ENCODE measurements around the gene HNF1B.

Gene HNF1B

DNA sequence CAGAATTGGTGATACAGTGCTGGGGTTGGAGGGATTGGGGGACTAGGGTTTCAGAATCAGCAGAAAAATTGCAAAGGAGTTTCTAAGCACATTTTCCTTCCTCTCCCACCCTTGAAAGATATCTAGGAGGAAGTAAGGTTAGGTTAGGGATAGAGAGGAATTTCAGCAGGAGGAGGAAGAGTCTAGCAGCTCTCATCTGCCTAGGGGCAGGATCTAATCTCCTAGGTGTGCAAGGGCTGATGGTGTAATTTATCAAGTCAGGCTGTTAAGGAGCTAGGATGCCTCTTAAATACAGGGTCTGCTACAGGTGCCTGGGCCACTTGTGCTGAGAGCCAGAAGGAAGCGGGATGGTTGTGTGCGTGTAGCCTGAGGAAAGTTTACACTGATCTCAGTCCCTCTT lies 1.8 kb upstream of the HNF1B start:
- Mint-ChIP-seq H3K9me3 (no peaks in the 10 kb centered on the region), H3K36me3 (no peaks in the 10 kb centered on the region), H3K4me3 (no peak overlapping the region), H3K4me1 (peaks cover 22% of the 10 kb centered on the region), H3K27ac (no peak overlapping the region)
- ATAC-seq = no peak
- no peak for DNase-seq (ENCODE audit: low spot score in 2 of 2)

DNA sequence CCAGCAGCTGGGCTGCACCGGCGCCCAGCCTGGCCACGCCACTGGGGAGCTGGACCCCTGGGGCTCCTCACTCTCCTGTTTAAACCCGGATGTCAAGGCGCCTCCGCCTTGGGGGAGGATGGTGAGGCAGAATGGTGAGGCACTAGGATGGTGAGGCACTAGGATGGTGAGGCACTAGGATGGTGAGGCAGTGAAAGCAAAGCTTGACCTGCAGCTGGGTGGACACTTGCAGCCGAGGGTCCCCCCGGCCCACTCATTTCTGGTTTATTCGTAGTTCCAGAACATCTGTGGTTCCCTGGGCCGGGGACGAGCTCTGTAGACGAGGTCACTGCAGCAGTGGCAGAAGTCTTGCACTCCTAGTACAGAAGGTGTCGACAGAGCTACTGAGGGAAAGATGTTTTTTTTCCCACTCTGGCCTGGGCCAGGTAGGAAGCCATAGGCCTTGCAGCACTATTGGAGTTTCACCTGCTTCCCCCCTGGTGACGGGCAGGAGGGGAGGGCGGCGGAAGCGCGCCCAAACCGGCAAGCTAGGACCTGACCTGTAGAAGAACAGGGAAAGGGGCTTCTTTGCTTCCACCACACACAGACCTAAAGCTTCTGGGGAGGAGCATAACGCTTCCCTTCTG lies 1.1 kb upstream of the HNF1B start:
- no peaks in the 10 kb centered on the region for H3K36me3 Mint-ChIP-seq
- no peak for ATAC-seq
- H3K27ac Mint-ChIP-seq = no peak overlapping the region
- DNase-seq (ENCODE audit: low spot score in 2 of 2) = no peak
- H3K4me1 Mint-ChIP-seq = peaks cover 22% of the 10 kb centered on the region
- no peak overlapping the region for H3K4me3 Mint-ChIP-seq
- H3K9me3 Mint-ChIP-seq = no peaks in the 10 kb centered on the region

DNA sequence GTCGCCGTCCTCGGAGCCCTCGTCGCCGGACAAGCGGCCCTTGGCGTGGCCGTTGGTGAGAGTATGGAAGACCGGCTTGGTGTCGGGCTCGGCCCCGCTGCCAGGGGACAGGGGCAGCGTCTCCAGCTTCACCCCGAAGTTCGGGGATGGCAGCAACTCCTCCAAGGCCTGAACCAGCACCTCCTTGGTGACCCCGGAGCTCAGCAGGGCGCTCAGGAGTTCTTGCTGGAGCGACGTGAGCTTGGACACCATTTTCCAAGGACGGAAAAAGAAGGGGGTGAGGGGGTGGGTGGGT lies 279 bp downstream of the HNF1B start:
- no peak for DNase-seq (ENCODE audit: low spot score in 2 of 2)
- H3K27ac Mint-ChIP-seq = no peak overlapping the region
- ATAC-seq = peak; percentile 12
- H3K9me3 Mint-ChIP-seq = no peaks in the 10 kb centered on the region
- H3K4me3 Mint-ChIP-seq = peak overlapping the region; percentile 60
- peaks cover 22% of the 10 kb centered on the region for H3K4me1 Mint-ChIP-seq
- no peaks in the 10 kb centered on the region for H3K36me3 Mint-ChIP-seq

DNA sequence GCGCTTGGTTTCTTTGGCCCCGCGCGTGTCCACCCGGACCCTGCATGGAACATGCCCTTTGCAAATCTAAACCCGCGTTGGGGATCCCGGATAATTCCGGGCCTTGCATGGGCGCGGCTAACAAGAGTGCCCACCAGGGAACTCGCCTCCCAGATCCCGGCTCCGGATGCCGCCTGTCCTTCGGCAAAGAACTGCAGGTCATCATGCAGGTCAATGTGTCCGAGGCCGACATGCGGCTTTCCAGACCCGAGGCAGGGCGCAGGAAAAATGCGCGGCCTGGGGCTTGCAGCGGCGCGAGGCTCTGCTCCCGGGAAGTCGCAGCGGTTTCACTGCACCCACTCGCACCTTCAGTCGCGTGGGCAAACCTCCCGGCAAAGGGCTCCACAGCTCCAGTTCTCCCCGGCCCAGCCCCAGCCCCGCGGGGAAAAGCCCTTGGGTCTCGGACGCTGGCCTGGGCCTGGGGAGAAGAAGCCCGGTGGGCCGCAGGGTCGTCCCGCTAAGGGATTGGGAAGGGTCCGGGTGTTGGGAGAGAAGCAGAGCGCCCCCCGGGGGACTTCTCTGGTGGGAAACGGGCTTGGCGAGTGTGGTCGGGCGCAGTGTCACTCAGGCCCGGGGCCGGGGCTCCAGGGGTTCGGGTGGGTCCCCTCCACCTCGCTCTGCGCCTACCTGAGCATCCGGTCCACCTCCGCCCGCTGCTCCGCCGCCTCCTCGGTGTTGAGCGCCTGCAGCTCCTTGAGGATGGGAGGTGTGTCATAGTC lies 805 bp downstream of the HNF1B start:
- ATAC-seq (peak; percentile 39), DNase-seq (ENCODE audit: low spot score in 2 of 2) (peak in 1 of 2 donors; percentile 58)
- peak overlapping the region; percentile 60 for H3K4me3 Mint-ChIP-seq
- no peaks in the 10 kb centered on the region for H3K36me3 Mint-ChIP-seq
- no peaks in the 10 kb centered on the region for H3K9me3 Mint-ChIP-seq
- peaks cover 22% of the 10 kb centered on the region for H3K4me1 Mint-ChIP-seq
- no peak overlapping the region for H3K27ac Mint-ChIP-seq

DNA sequence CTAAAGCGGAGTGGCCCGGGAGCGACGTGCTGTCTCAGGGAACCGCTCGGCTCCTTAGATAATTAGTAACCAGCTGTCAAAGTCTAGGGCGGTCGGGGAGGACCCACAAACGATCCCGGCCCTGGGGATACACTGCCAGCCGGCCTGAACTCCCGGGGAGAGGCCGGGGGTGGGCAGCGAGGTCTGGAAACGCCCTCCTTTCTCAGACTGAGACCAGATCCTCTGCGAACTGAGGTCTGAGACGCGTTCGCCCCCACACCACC lies 1.3 kb downstream of the HNF1B start:
- H3K36me3 Mint-ChIP-seq = no peaks in the 10 kb centered on the region
- no peak overlapping the region for H3K27ac Mint-ChIP-seq
- DNase-seq (ENCODE audit: low spot score in 2 of 2) (peak in 1 of 2 donors; percentile 54), ATAC-seq (no peak)
- H3K4me1 Mint-ChIP-seq = peaks cover 22% of the 10 kb centered on the region
- H3K9me3 Mint-ChIP-seq = no peaks in the 10 kb centered on the region
- H3K4me3 Mint-ChIP-seq = peak overlapping the region; percentile 60

DNA sequence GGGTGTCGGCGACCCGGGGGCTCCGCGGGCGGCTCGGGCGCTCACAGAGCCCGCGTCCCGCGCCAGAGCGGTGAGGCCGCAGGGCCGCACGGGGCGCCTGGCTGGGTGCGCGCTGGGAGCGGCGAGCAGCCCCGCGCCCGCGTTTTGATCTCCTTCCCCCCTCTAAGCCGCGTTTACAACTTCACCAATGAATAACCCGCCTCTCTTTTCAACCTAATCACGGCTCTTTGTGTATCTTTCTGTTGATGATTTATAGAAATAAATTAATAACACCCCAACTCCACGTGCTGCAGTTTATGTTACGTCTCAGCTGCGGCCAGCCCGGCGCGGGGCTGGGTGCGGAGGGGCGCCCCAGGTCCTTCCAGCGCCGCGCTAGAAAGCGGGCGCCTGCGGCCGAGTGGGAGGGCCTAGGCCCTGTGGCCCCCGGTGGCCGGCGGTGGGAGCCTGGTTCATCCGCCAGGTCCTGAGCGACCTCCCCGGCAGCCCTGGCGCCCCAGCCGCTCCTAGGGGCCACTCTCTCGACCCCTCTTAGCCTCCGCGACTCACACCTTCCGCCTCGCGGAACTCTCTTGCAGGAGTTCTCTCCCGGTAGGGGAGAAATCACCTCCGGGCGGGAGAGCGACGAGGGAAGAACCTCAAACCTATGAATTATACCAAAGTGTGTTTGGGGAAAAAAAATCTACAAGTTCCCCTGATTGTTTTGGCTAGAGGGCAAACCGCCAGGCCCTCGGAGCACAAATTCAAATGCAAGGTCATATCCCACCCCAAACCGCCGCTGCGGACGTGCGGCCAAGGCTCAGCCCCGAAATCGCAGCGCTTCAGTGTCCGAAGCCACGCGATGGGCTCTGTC lies 1.9 kb downstream of the HNF1B start:
- H3K27ac Mint-ChIP-seq = no peak overlapping the region
- no peaks in the 10 kb centered on the region for H3K36me3 Mint-ChIP-seq
- peaks cover 22% of the 10 kb centered on the region for H3K4me1 Mint-ChIP-seq
- H3K9me3 Mint-ChIP-seq = no peaks in the 10 kb centered on the region
- peak in 1 of 2 donors; percentile 56 for DNase-seq (ENCODE audit: low spot score in 2 of 2)
- H3K4me3 Mint-ChIP-seq = peak overlapping the region; percentile 60
- peak; percentile 45 for ATAC-seq

DNA sequence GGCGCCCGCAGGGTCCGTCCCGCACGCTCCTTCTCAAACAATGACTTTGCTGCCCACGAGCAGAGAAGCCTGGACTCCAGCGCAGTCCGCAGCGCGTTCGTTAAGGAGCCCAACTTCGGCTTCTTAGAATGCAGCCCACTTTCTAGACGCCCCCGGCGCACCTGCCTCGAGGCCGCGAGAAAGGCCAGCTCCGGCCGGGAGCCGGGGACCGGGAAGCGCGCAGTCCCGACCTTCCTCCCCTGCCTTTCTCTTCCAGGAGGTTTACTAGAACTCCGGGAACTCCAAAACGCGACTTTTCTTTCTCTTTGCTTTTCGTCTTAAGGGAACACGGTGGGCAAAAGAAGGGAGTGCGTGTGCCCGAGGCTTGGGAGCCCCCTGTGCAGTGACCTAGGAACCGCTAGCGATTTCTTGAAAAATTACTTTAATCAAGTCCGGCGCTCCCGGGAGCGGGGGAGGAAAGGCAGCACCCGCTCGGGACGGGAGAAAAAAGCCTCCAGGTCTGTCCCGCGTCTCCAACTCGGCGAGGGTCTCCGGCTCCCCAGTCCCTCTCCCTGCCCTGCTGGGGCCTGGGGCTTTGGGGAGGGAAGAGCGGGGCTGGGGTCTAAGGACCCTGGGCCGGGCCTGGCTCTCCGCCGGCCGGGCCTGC lies 2.6 kb downstream of the HNF1B start:
- Mint-ChIP-seq H3K4me1 (peaks cover 22% of the 10 kb centered on the region), H3K27ac (no peak overlapping the region), H3K9me3 (no peaks in the 10 kb centered on the region), H3K4me3 (peak overlapping the region; percentile 60), H3K36me3 (no peaks in the 10 kb centered on the region)
- ATAC-seq (no peak), DNase-seq (ENCODE audit: low spot score in 2 of 2) (no peak)

DNA sequence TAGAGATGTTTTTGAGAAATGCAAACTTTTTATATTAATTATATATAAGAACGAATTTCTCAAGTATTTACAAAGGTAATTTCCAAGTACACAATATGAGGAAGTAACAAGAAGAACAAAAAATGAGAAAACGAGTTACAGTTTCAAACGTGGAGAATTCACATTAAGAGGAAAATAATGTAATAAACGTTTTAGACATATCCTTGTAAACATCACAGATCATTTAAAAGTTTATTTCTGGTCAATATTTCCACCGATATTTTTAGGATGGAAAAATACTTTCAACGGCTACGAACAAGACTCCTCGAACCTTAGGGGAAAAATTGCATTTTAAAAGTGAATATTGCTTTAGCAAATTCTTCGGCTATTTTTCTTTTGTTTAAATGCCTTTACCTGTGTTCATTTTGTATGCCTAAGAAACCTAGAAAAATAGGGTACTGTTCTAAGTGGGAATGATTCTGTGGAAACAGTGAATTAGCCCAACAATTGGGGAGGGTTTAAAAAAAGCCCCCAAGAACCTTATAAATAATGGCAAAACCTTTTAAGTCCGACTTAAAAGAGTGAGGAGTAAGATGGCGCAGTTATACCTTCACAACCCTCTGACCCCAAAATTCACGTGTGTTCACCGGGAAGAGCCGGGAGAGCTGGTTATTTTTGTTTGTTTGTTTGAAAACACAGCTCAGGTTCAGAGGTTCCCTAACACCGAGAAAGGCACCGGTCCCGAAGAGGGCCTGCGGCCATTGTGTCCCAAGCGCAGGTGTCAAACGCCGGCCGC lies 3.3 kb downstream of the HNF1B start:
- no peaks in the 10 kb centered on the region for H3K9me3 Mint-ChIP-seq
- H3K4me1 Mint-ChIP-seq = peaks cover 23% of the 10 kb centered on the region
- ATAC-seq = no peak
- no peak for DNase-seq (ENCODE audit: low spot score in 2 of 2)
- H3K4me3 Mint-ChIP-seq = peak overlapping the region; percentile 60
- H3K36me3 Mint-ChIP-seq = no peaks in the 10 kb centered on the region
- H3K27ac Mint-ChIP-seq = no peak overlapping the region

DNA sequence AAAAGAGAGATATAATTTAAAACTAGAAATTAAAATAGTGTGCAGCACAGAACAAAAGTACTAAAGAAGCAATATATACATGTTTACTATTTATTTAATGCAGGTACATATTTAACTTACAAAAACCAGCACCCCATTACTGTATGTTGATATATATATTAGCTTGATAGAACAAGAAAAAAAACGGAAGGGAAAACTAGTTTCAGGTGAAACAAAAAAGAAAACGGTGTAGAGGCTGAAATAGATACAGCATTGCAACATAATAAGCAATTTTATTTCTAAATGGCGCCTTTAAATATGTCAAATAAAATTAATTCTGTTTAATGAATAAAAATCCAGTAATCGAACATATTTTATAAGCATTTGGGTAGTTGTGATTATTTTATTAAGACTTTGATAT lies 3.9 kb downstream of the HNF1B start:
- no peaks in the 10 kb centered on the region for H3K36me3 Mint-ChIP-seq
- ATAC-seq (no peak), DNase-seq (ENCODE audit: low spot score in 2 of 2) (no peak)
- no peak overlapping the region for H3K27ac Mint-ChIP-seq
- no peaks in the 10 kb centered on the region for H3K9me3 Mint-ChIP-seq
- H3K4me3 Mint-ChIP-seq = no peak overlapping the region
- peaks cover 28% of the 10 kb centered on the region for H3K4me1 Mint-ChIP-seq

DNA sequence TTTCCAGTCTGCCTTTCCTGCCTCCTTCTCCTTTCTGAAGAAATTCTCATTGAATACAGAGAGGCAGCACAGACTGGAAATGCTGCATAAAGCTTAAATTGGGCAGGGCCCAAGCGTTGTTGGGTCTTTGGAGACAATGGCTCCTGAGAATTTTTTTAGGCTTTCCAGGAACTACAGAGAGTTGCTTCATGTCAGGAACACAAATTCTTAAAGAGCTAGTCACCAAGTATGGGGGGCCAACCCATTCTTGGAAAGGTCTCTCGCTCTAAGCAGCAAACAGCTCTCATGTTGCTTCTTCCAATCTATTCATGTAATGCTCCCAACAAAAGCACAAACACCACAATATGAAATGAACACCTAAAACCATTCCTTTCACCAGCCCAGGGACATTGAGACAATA lies 6.9 kb downstream of the HNF1B start:
- peaks cover 8% of the 10 kb centered on the region for H3K4me1 Mint-ChIP-seq
- H3K4me3 Mint-ChIP-seq = no peak overlapping the region
- ATAC-seq = no peak
- no peaks in the 10 kb centered on the region for H3K9me3 Mint-ChIP-seq
- H3K27ac Mint-ChIP-seq = no peak overlapping the region
- no peaks in the 10 kb centered on the region for H3K36me3 Mint-ChIP-seq
- DNase-seq (ENCODE audit: low spot score in 2 of 2) = no peak

DNA sequence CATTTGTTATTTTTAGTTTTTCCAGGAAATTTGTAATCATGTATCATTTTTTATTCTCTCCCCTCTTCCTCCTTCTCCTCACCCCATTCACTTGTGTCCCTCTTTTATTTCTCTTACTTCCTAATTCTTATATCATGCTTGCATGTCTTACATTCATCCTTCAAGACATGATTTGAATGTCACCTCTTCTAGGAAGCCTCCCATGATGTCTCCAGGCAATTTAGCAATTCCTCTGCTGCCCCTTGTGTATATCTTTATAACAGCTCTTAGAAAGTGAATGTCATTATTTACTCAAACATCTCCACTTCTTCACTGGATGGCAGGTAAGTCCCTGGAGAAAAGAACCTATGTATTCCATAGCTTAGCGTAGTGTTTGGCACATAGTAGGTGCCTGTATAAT lies 7.8 kb downstream of the HNF1B start:
- H3K4me3 Mint-ChIP-seq = no peak overlapping the region
- H3K9me3 Mint-ChIP-seq = no peaks in the 10 kb centered on the region
- peaks cover 5% of the 10 kb centered on the region for H3K4me1 Mint-ChIP-seq
- H3K27ac Mint-ChIP-seq = no peak overlapping the region
- DNase-seq (ENCODE audit: low spot score in 2 of 2) (no peak), ATAC-seq (no peak)
- no peaks in the 10 kb centered on the region for H3K36me3 Mint-ChIP-seq

DNA sequence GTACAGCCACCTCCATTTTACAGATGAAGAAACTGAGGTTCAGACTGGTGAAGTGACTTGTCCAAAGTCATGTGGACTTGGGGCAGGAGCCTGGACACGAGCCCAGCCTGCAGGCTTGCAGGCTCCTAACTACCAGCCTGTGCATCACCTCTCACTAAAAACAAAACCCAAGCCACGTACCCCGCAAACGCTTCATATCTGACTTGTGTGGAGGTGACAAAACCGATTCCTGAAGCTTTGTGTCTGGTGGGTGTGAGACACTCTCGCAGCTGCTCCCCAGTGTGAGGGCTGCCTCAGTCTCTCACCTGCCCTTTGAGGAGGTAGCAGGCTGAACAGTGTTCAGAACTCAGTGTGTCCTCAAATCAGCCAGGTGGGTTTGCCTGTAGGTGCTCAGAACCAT lies 8.4 kb downstream of the HNF1B start:
- DNase-seq (ENCODE audit: low spot score in 2 of 2) (peak in 1 of 2 donors; percentile 54), ATAC-seq (peak; percentile 64)
- Mint-ChIP-seq H3K9me3 (no peaks in the 10 kb centered on the region), H3K4me1 (peaks cover 5% of the 10 kb centered on the region), H3K27ac (no peak overlapping the region), H3K4me3 (no peak overlapping the region), H3K36me3 (no peaks in the 10 kb centered on the region)

DNA sequence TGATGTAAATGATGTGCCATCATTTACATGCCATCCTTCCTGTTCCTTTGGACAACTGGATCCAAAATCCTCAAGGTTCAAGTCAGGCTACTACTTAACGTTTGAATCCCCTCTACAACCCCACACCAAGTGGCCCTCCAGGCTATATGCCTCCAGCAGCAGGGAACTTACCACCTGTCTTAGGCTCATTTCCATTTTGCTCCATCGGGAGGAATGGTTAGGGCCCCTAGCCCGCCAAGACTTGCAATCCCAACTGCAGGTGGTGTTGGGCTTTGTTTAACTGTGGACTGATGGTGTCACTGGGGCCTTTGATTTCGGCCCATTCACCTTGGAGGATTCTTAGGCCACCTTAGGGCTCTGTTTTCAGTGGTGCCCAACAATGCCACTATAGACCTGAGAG lies 9.7 kb downstream of the HNF1B start:
- ATAC-seq = no peak
- peaks cover 5% of the 10 kb centered on the region for H3K4me1 Mint-ChIP-seq

DNA sequence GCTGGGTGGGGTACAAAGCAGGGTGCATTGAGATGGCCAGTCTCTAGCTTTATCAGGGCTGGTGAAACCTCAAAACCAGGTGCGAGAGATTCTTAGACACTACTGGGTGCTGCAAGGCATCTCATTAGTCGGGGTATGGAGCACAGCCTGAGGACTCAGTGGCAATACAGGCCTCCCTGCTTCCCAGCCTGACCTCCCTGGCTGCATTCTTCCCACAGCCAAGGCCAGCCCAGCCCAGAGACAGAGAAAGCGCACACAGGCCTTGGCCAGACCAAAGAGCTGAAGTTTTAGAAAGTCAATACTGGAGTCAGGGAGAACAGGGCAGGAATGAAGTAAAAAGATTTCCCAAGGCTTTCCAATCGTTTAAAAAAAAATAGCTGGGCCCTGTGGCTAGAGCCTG lies 12.5 kb downstream of the HNF1B start:
- Mint-ChIP-seq H3K36me3 (no peaks in the 10 kb centered on the region), H3K4me3 (no peak overlapping the region), H3K9me3 (no peaks in the 10 kb centered on the region), H3K4me1 (peaks cover 5% of the 10 kb centered on the region), H3K27ac (no peak overlapping the region)
- DNase-seq (ENCODE audit: low spot score in 2 of 2) = no peak
- ATAC-seq = no peak

More for the DNA sequence above, 9.7 kb downstream of the HNF1B start:
- H3K36me3 Mint-ChIP-seq = no peaks in the 10 kb centered on the region
- H3K4me3 Mint-ChIP-seq = no peak overlapping the region
- no peaks in the 10 kb centered on the region for H3K9me3 Mint-ChIP-seq
- no peak for DNase-seq (ENCODE audit: low spot score in 2 of 2)
- H3K27ac Mint-ChIP-seq = no peak overlapping the region

DNA sequence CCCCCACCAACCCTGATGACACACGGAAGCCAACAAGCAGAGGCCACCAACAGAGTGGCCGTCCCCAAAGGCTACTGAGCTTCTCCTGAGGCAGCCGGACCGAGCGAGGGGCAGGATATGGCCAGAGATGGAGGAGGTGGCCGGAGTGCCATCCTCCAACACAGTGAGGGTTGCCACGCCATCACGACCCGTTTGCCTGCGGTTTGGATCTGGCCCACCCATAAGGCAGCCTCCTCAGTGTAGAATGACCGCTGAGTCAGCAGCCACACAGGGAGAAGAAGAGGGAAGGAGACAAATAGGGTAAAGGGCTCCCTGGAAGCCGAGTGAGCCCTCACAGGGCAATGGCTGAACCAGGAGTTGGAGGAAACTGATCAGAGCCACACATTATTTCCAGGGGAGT lies 13.8 kb downstream of the HNF1B start:
- peaks cover under 1% of the 10 kb centered on the region for H3K4me1 Mint-ChIP-seq
- H3K27ac Mint-ChIP-seq = no peak overlapping the region
- no peaks in the 10 kb centered on the region for H3K9me3 Mint-ChIP-seq
- no peak for ATAC-seq
- no peak overlapping the region for H3K4me3 Mint-ChIP-seq
- DNase-seq (ENCODE audit: low spot score in 2 of 2) = no peak
- H3K36me3 Mint-ChIP-seq = no peaks in the 10 kb centered on the region
